Smooth muscle cell (in vitro differentiated cells): ENCODE data around the gene MBD3. TPM values are rescaled to one million over a fixed set of nuclear protein-coding genes. Genes with fewer than 3 reads are reported as not detected.
"Not testable (repeated sequence)": the region's sequence is repeated elsewhere in the genome, so short reads cannot be mapped to it uniquely, and the experiment has no call there.

Experiments used
- DNase-seq: peaks from one replicate; lab custom pipeline; 2025; ENCODE audit not compliant: unreplicated experiment; lab: John Stamatoyannopoulos, UW
- H2AFZ ChIP-seq: fragments of 200-600 bp; sonication (generic); 2 replicates; pipeline ENCODE4 v1.6.0; 2016; ENCODE audit warnings: antibody characterized with exemption, low read depth, mild to moderate bottlenecking
- H3F3A ChIP-seq: fragments of 200-600 bp; sonication (generic); 2 replicates; pipeline ENCODE4 v1.6.0; 2017; ENCODE audit warnings: antibody characterized with exemption, low read depth
- H3K27ac ChIP-seq: fragments of 200-600 bp; sonication (generic); 2 replicates; pipeline ENCODE4 v1.5.1; 2016; ENCODE audit warnings: low read depth, mild to moderate bottlenecking
- H3K27me3 ChIP-seq: fragments of 200-600 bp; sonication (generic); 2 replicates; pipeline ENCODE4 v1.6.1; 2016; ENCODE audit warnings: low read depth, mild to moderate bottlenecking
- H3K36me3 ChIP-seq: fragments of 200-600 bp; sonication (generic); 2 replicates; pipeline ENCODE4 v1.5.1; 2016; ENCODE audit warnings: low read depth
- H3K4me1 ChIP-seq: fragments of 200-600 bp; sonication (generic); 2 replicates; pipeline ENCODE4 v1.5.1; 2016; ENCODE audit warnings: low read depth
- H3K4me2 ChIP-seq: fragments of 200-600 bp; sonication (generic); 2 replicates; pipeline ENCODE4 v1.6.0; 2016; ENCODE audit warnings: mild to moderate bottlenecking
- H3K4me3 ChIP-seq: fragments of 200-600 bp; sonication (generic); 2 replicates; pipeline ENCODE4 v1.5.1; 2016; ENCODE audit warnings: mild to moderate bottlenecking
- H3K79me2 ChIP-seq: fragments of 200-600 bp; sonication (generic); 2 replicates; pipeline ENCODE4 v1.6.0; 2016; ENCODE audit warnings: low read depth, mild to moderate bottlenecking
- H3K9ac ChIP-seq: fragments of 200-600 bp; sonication (generic); 2 replicates; pipeline ENCODE4 v1.6.0; 2016; ENCODE audit warnings: low read depth
- H3K9me3 ChIP-seq: fragments of 200-600 bp; sonication (generic); replicated peaks from 2 replicates; pipeline ENCODE4 v1.5.1; 2016; ENCODE audit warnings: low read depth
- H4K20me1 ChIP-seq: fragments of 200-600 bp; sonication (generic); 2 replicates; pipeline ENCODE4 v1.6.0; 2016; ENCODE audit warnings: low read depth
- WGBS: methylation state at CpG from one replicate; pipeline ENCODE4 v1.1.7; 2016; ENCODE audit warnings: low lambda C conversion rate; 5-methylcytosine and 5-hydroxymethylcytosine counted together
- polyA plus RNA-seq: library from polyadenylated mRNA; unstranded; fragments of >200 nt; fragmentation: Nextera tagmentation; extraction: Ambion mirVana; gene quantifications from 2 replicates; pipeline ENCODE4 v1.2.1, GENCODE V29; 2016
- total RNA-seq: library from RNA; depleted of rRNA; stranded (reverse); fragments of >200 nt; gene quantifications from 2 replicates; pipeline ENCODE4 v1.2.3, GENCODE V29; 2014
- TF ChIP-seq, protein P1 (sequence below): fragments of 200-600 bp; sonication (generic); IDR thresholded peaks from 2 replicates; pipeline ENCODE4 v1.5.1; 2017; ENCODE audit warnings: borderline replicate concordance, mild to moderate bottlenecking, antibody characterized with exemption; ENCODE audit not compliant: insufficient read depth, poor library complexity, severe bottlenecking

MBD3 gene
- total and polyA plus RNA-seq, 2 experiments from 2014 or later: 40.3 to 47.3 TPM

DNA sequence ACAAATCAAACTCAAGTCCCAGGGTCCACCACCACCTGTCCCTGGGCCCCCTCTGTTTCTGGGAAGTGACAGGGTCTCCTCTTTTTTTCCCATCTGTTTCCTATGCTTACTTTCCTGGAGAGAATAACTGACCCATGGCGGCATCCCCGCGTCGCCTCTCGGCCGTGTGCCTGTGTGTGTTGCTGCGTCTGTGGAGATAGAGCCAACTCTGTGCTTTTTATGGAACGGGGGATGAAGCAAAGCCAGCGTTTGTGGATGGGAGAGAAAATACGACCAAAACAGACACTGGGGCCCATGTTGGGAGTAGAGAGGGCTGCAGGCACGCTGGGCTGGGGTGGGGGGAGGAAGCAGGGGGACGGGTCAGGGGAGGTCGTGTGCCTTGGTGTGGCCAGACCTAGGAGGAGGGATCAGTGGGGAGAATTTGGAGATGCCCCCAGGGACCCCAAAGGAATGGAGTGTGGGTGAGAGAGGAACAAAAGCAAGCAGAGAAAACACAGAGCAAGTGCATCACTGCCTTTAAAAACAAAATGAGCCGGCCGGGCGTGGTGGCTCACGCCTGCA is 52.2 kb downstream of the MBD3 start:
- Histone ChIP-seq H3K36me3 (no peaks in the 10 kb centered on the region), H3K79me2 (no peaks in the 10 kb centered on the region), H3K4me3 (no peak overlapping the region), H3K27me3 (peaks cover 2% of the 10 kb centered on the region), H3K4me1 (no peaks in the 10 kb centered on the region), H3K4me2 (no peak overlapping the region), H3K9ac (no peak overlapping the region), H3K9me3 (no peaks in the 10 kb centered on the region), H4K20me1 (no peaks in the 10 kb centered on the region), H3F3A (no peaks in the 10 kb centered on the region), H2AFZ (no peak overlapping the region), H3K27ac (no peak overlapping the region)
- no peak for DNase-seq
- 48% methylated on average over 17 of the region's 17 CpGs for WGBS
- TF ChIP-seq, protein P1, sequence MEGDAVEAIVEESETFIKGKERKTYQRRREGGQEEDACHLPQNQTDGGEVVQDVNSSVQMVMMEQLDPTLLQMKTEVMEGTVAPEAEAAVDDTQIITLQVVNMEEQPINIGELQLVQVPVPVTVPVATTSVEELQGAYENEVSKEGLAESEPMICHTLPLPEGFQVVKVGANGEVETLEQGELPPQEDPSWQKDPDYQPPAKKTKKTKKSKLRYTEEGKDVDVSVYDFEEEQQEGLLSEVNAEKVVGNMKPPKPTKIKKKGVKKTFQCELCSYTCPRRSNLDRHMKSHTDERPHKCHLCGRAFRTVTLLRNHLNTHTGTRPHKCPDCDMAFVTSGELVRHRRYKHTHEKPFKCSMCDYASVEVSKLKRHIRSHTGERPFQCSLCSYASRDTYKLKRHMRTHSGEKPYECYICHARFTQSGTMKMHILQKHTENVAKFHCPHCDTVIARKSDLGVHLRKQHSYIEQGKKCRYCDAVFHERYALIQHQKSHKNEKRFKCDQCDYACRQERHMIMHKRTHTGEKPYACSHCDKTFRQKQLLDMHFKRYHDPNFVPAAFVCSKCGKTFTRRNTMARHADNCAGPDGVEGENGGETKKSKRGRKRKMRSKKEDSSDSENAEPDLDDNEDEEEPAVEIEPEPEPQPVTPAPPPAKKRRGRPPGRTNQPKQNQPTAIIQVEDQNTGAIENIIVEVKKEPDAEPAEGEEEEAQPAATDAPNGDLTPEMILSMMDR: no peak

DNA sequence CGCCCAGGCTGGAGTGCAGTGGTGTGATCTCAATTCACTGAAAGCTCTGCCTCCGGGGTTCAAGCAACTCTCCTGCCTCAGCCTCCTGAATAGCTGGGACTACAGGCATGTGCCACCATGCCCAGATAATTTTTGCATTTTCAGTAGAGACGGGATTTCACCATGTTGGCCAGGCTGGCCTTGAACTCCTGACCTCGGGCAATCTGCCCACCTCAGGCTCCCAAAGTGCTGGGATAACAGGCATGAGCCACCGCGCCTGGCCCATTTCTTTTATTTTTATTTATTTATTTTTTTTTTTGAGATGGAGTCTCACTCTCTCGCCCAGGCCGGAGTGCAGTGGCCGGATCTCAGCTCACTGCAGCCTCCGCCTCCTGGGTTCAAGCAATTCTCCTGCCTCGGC is 52.9 kb downstream of the MBD3 start:
- not testable (repeated sequence) for DNase-seq, H2AFZ ChIP-seq

DNA sequence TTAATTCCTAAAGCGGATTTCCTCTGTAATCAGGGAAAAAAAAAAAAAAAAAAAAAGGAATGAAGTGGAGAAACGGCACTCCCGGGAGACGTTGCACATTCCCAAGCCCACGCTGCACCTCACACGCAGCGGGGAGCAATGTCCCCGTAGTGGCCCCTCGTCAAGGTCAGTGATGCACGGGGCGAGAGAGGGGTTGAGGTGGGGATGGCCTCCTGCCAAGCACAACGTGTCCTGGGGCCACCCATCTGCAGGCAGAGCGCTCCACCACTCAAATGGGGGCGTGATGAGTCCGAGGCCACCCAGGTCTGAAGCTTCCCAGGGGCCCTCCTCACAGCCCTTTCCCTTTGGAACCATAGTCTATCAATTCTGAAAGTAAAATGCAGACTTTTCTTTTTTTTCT is 53.7 kb downstream of the MBD3 start:
- Histone ChIP-seq H3K4me1 (no peaks in the 10 kb centered on the region), H3K36me3 (no peaks in the 10 kb centered on the region), H3K9ac (no peak overlapping the region), H3K27me3 (peaks cover 2% of the 10 kb centered on the region), H3K4me2 (no peak overlapping the region), H3K79me2 (no peaks in the 10 kb centered on the region), H3K4me3 (no peak overlapping the region), H3F3A (no peaks in the 10 kb centered on the region), H3K9me3 (no peaks in the 10 kb centered on the region), H2AFZ (no peak overlapping the region), H3K27ac (no peak overlapping the region), H4K20me1 (no peaks in the 10 kb centered on the region)
- TF ChIP-seq, protein P1: no peak
- WGBS: 63% methylated on average over 15 of the region's 15 CpGs
- no peak for DNase-seq

More for the DNA sequence above, 52.9 kb downstream of the MBD3 start:
- not testable (repeated sequence) for H3K4me1 ChIP-seq, H3K4me3 ChIP-seq, H3K9ac ChIP-seq, H3F3A ChIP-seq, H3K27me3 ChIP-seq, H3K9me3 ChIP-seq, H3K27ac ChIP-seq, H3K4me2 ChIP-seq, H3K36me3 ChIP-seq, H4K20me1 ChIP-seq, H3K79me2 ChIP-seq
- 94% methylated on average over 11 of the region's 11 CpGs for WGBS

DNA sequence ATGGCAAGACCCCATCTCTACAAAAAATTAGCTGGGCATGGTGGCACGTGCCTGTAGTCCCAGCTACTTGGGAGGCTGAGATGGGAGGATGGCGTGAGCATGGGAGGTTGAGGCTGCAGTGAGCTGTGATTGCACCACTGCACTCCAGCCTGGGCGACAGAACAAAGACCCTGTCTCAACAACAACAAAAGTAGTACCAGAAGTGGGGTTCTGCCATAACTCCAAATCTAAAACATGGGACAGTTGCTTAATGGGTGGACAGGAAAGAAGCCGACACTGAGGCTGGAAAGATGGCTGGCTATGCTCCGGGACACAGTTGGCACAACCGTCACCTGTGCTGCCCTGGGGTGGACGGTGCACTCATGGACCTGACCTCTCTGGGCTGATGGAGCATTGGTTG is 57.0 kb downstream of the MBD3 start:
- not testable (repeated sequence) for H3K79me2 ChIP-seq, H3K36me3 ChIP-seq, H2AFZ ChIP-seq, H3K4me3 ChIP-seq, H3K4me1 ChIP-seq, H3K4me2 ChIP-seq, H4K20me1 ChIP-seq, H3K9ac ChIP-seq, DNase-seq, H3F3A ChIP-seq, H3K27me3 ChIP-seq, H3K9me3 ChIP-seq, H3K27ac ChIP-seq
- WGBS: 96% methylated on average over 7 of the region's 7 CpGs

DNA sequence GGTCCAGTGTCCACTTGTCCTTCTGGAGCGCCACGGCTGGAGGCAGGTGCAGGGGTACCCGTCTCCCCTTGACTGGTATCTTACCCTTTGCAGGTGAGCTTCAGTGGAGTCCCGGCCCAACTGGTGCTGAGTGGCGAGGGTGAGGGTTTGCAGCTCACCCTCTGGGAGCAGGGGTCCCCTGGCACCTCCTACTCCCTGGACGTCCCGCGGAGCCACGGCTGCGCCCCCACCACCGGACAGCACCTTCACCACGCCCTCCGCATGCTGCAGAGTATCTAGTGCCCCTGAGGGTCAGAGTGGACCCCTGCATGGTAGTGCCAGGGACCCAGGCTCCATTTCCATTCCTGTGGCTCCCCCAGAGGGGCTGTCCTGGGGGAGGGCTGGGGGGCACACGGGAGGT is 57.7 kb downstream of the MBD3 start:
- no peaks in the 10 kb centered on the region for H3K4me1 ChIP-seq
- DNase-seq: no peak
- H3K27ac ChIP-seq: no peak overlapping the region
- H3K4me3 ChIP-seq: no peak overlapping the region
- H3K4me2 ChIP-seq: no peak overlapping the region
- H3K9ac ChIP-seq: no peak overlapping the region
- WGBS: 82% methylated on average over 14 of the region's 14 CpGs
- no peaks in the 10 kb centered on the region for H3K27me3 ChIP-seq
- H3F3A ChIP-seq: no peaks in the 10 kb centered on the region
- no peaks in the 10 kb centered on the region for H3K9me3 ChIP-seq
- H4K20me1 ChIP-seq: no peaks in the 10 kb centered on the region
- H3K79me2 ChIP-seq: no peaks in the 10 kb centered on the region
- TF ChIP-seq, protein P1: no peak
- H2AFZ ChIP-seq: no peak overlapping the region
- no peaks in the 10 kb centered on the region for H3K36me3 ChIP-seq
